ENCODE measurements around the gene SH3TC2.

DNA sequence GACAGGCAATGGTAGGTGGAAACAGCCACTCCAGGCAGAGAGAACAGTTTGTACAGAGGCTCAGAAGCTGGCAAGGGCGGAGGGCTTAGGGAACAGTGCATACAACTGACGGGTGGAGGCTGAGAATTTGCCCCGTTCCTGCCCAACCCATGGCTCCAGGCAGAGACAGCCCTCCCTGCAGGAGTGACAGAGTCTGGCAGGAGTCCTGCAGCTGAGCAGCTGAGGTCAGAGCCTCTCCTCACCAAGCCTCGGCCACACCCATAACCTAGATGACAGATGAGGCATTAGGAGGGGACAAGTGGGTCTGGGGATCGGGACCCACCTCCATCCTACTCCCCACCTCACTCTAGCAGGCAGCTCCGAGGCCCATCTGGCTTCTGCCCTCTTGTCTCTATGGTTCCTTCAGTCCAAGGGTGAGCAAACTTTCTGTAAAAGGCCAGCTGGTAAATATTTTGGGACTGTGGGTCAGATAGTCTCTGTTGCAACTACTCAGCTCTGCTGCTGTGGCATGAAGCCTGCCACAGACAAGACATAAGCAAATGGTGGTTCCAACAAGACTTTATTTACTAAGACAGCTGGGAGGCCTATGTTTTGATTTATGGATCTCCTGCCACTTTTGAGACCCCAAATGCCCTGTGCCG lies 83.7 kb downstream of the SH3TC2 start:
- TF ChIP-seq EZH2 (IDR thresholded peaks at IDR 0.05; ENCODE audit: low read length), result no peak
- TF ChIP-seq, protein P1, sequence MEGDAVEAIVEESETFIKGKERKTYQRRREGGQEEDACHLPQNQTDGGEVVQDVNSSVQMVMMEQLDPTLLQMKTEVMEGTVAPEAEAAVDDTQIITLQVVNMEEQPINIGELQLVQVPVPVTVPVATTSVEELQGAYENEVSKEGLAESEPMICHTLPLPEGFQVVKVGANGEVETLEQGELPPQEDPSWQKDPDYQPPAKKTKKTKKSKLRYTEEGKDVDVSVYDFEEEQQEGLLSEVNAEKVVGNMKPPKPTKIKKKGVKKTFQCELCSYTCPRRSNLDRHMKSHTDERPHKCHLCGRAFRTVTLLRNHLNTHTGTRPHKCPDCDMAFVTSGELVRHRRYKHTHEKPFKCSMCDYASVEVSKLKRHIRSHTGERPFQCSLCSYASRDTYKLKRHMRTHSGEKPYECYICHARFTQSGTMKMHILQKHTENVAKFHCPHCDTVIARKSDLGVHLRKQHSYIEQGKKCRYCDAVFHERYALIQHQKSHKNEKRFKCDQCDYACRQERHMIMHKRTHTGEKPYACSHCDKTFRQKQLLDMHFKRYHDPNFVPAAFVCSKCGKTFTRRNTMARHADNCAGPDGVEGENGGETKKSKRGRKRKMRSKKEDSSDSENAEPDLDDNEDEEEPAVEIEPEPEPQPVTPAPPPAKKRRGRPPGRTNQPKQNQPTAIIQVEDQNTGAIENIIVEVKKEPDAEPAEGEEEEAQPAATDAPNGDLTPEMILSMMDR (optimal IDR thresholded peaks at IDR 0.05 in 1 of 3, IDR thresholded peaks at IDR 0.05 in 1 of 3, conservative IDR thresholded peaks at IDR 0.05 in 1 of 3; ENCODE audit: extremely low read depth in 1 of 3, insufficient read depth in 2 of 3, low read length in 3 of 3), result no peak

Measured in keratinocyte (primary cell).